HG02571 (cell line): ENCODE data around the gene NBEAL1.
A peak's percentile ranks its signal among the peaks of the same experiment; 100 is the strongest.
"Not testable (repeated sequence)": the region's sequence is repeated elsewhere in the genome, so short reads cannot be mapped to it uniquely, and the experiment has no call there.

ENCODE experiments used
- ATAC-seq: cut with Tn5 transposase; IDR thresholded peaks from one replicate; pipeline ENCODE4 v1.9.1; 2021; ENCODE audit warnings: mild to moderate bottlenecking, moderate library complexity; ENCODE audit not compliant: unreplicated experiment

Gene NBEAL1

GRCh38 chr2:203014456-203015199, at the start of gene NBEAL1:
Gene NBEAL1 (plus strand): TSS chr2:203014875. CDS start chr2:203016385, 1,510 bp downstream.
- ATAC-seq, result peak; percentile 97

GRCh38 chr2:202965810-202966460, 48.7 kb upstream of the NBEAL1 start:
- peak; percentile 69 for ATAC-seq

- ATAC-seq, result not testable (repeated sequence)
Observed at GRCh38 chr2:202969404-202969803, 45.3 kb upstream of the NBEAL1 start.

GRCh38 chr2:202976809-202977208, 37.9 kb upstream of the NBEAL1 start:
- ATAC-seq, result no peak

GRCh38 chr2:202982779-202983491, 31.7 kb upstream of the NBEAL1 start:
- ATAC-seq, result no peak

- no peak for ATAC-seq
Observed at GRCh38 chr2:202989749-202990148, 24.9 kb upstream of the NBEAL1 start.

GRCh38 chr2:202990501-202990900, 24.2 kb upstream of the NBEAL1 start:
- ATAC-seq, result no peak

GRCh38 chr2:202997113-202997512, 17.6 kb upstream of the NBEAL1 start:
- not testable (repeated sequence) for ATAC-seq

- no peak for ATAC-seq
Observed at GRCh38 chr2:203002054-203002821, 12.4 kb upstream of the NBEAL1 start.

GRCh38 chr2:203003716-203004115, 11.0 kb upstream of the NBEAL1 start:
- no peak for ATAC-seq

GRCh38 chr2:203016716-203017115, 2.0 kb downstream of the NBEAL1 start:
- no peak for ATAC-seq

- no peak for ATAC-seq
Observed at GRCh38 chr2:203018181-203018580, 3.5 kb downstream of the NBEAL1 start.

GRCh38 chr2:203019142-203019541, 4.5 kb downstream of the NBEAL1 start:
- no peak for ATAC-seq

- ATAC-seq, result no peak
Observed at GRCh38 chr2:203021991-203022390, 7.3 kb downstream of the NBEAL1 start.

GRCh38 chr2:203022751-203023150, 8.1 kb downstream of the NBEAL1 start:
- no peak for ATAC-seq

GRCh38 chr2:203025592-203025991, 10.9 kb downstream of the NBEAL1 start:
- ATAC-seq, result no peak

- ATAC-seq, result no peak
Observed at GRCh38 chr2:203030545-203030944, 15.9 kb downstream of the NBEAL1 start.

GRCh38 chr2:203030991-203031390, 16.3 kb downstream of the NBEAL1 start:
- no peak for ATAC-seq

- no peak for ATAC-seq
Observed at GRCh38 chr2:203033395-203033794, 18.7 kb downstream of the NBEAL1 start.

- no peak for ATAC-seq
Observed at GRCh38 chr2:203035879-203036470, 21.3 kb downstream of the NBEAL1 start.

GRCh38 chr2:203037026-203037425, 22.4 kb downstream of the NBEAL1 start:
- no peak for ATAC-seq
